ENCODE data around the gene CDKAL1. TPM values are rescaled to one million over a fixed set of nuclear protein-coding genes. Genes with fewer than 3 reads are reported as not detected.

CDKAL1 gene
- total and polyA plus RNA-seq, 10 of the 15 experiments (the other 5 are each of a cell fraction or from before 2014, with no cell fraction given): 10.7 to 26.9 (median 17.3) TPM

DNA sequence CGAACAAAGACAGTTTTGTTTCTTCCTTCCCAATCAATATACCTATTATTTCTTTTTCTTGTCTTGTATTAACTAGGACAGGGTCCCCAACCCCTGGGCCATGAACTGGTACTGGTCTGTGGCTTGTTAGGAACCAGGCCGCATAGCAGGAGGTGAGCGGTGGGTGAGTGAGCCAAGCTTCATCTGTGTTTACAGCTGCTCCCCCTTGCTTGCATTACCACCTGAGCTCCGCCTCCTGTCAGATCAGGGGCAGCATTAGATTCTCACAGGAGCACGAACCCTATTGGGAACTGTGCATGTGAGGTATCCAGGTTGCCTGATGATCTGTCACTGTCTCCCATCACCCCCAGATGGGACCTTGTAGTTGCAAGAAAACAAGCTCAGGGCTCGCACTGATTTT is 151.9 kb downstream of the CDKAL1 start (continued):
- TF ChIP-seq, protein P1, sequence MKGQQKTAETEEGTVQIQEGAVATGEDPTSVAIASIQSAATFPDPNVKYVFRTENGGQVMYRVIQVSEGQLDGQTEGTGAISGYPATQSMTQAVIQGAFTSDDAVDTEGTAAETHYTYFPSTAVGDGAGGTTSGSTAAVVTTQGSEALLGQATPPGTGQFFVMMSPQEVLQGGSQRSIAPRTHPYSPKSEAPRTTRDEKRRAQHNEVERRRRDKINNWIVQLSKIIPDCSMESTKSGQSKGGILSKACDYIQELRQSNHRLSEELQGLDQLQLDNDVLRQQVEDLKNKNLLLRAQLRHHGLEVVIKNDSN (IDR thresholded peaks at IDR 0.05; ENCODE audit: borderline replicate concordance, extremely low read length, insufficient read depth, low read depth, low read length): no peak

DNA sequence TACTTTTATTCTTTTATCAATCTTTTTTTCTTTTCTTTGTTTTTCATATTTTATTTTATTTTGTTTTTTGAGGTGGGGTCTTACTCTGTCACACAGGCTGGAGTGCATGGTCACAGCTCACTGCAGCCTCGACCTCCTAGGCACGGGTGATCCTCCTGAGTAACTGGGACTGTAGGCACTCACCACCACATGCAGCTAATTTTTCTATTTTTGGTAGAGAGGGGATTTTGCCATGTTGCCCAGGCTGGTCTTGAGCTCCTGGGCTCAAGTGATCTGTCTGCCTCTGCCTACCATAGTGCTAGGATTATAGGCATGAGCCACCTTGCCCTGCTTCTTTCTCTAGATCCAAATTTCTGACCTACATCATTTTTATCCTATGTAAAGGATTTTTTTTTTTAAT is 153.2 kb downstream of the CDKAL1 start:
- peak; percentile 63; the same call in 1 of the 2 replicates for TF ChIP-seq MEF2A (IDR thresholded peaks at IDR 0.05; ENCODE audit: insufficient read depth, low read depth, low read length)
- TF ChIP-seq BHLHE40 (IDR thresholded peaks at IDR 0.05; ENCODE audit: borderline replicate concordance in 1 of 2, low read depth in 2 of 2, low read length in 1 of 2): peak; percentile 14 to 51; a peak in 1 of 4 replicates
- TF ChIP-seq RUNX3 (IDR thresholded peaks at IDR 0.05; ENCODE audit: low read length): peak; percentile 17; the same call in 1 of the 2 replicates
- TF ChIP-seq, protein P2, sequence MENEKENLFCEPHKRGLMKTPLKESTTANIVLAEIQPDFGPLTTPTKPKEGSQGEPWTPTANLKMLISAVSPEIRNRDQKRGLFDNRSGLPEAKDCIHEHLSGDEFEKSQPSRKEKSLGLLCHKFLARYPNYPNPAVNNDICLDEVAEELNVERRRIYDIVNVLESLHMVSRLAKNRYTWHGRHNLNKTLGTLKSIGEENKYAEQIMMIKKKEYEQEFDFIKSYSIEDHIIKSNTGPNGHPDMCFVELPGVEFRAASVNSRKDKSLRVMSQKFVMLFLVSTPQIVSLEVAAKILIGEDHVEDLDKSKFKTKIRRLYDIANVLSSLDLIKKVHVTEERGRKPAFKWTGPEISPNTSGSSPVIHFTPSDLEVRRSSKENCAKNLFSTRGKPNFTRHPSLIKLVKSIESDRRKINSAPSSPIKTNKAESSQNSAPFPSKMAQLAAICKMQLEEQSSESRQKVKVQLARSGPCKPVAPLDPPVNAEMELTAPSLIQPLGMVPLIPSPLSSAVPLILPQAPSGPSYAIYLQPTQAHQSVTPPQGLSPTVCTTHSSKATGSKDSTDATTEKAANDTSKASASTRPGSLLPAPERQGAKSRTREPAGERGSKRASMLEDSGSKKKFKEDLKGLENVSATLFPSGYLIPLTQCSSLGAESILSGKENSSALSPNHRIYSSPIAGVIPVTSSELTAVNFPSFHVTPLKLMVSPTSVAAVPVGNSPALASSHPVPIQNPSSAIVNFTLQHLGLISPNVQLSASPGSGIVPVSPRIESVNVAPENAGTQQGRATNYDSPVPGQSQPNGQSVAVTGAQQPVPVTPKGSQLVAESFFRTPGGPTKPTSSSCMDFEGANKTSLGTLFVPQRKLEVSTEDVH (IDR thresholded peaks at IDR 0.05; ENCODE audit: low read depth, partially characterized antibody): no peak
- TF ChIP-seq JUNB (IDR thresholded peaks at IDR 0.05): 0 out of 2 replicates have a peak, but pooled peaks have one; percentile 7
- peak; percentile 43; the same call in 1 of the 2 replicates for TF ChIP-seq EED (IDR thresholded peaks at IDR 0.05; ENCODE audit: low read depth)
- DNase-seq (ENCODE audit: low read depth, low spot score): no peak
- ChIA-PET SMC1A (ENCODE audit: uncharacterized antibody, unreplicated experiment) (interaction anchor here (0.6 to 3.4 kb wide), 6 partner anchors 12 to 316 kb away, joined by 3 to 13 read pairs (median 3); no protein-coding TSS in a partner anchor), POLR2A (interaction anchor here (0.6 to 1.4 kb wide), 3 partner anchors 13 to 150 kb away, joined by 3 to 4 read pairs (median 3); no protein-coding TSS in a partner anchor), CTCF (no interaction called here), RAD21 (ENCODE audit: unreplicated experiment) (interaction anchor here (0.7 to 1.1 kb wide), 2 partner anchors 13 to 14 kb away, joined by 3 to 4 read pairs; no protein-coding TSS in a partner anchor)
- no peaks in the 10 kb centered on the region for H3K27me3 ChIP-seq (replicated peaks in 1 of 2; ENCODE audit: control insufficient read depth in 2 of 2, insufficient read depth in 2 of 2, low read length in 1 of 2)
- peak overlapping the region; percentile 77; the same call in 1 of the 2 replicates for H3K4me2 ChIP-seq (ENCODE audit: control insufficient read depth, insufficient read depth)
- FAIRE-seq: no peak
- H4K20me1 ChIP-seq (ENCODE audit: control insufficient read depth, insufficient read depth): no peaks in the 10 kb centered on the region
- in situ Hi-C loops (cut with MboI): no loop called here
- H3K4me1 ChIP-seq (ENCODE audit: control insufficient read depth, insufficient read depth, low read length): peaks cover 13% of the 10 kb centered on the region
- no peak overlapping the region for H3K4me3 ChIP-seq
- H3K27ac ChIP-seq (ENCODE audit: control insufficient read depth, insufficient read depth): no peak overlapping the region
- ATAC-seq: peak; percentile 75
- H3K36me3 ChIP-seq (ENCODE audit: control insufficient read depth in 2 of 2, insufficient read depth in 2 of 2, low read length in 1 of 2): no peaks in the 10 kb centered on the region
- no TSS peak for BruUV-seq (replicated peaks)
- no peaks in the 10 kb centered on the region; the same call in 1 of the 2 replicates for H3K79me2 ChIP-seq (ENCODE audit: control insufficient read depth, insufficient read depth, low read length)
- no peak overlapping the region for H2AFZ ChIP-seq (ENCODE audit: control insufficient read depth, low read depth, low read length)
- intact Hi-C loops (cut with micrococcal nuclease; ENCODE audit: unreplicated experiment): no loop called here
- no peak overlapping the region for H3K9ac ChIP-seq (ENCODE audit: control insufficient read depth, insufficient read depth, low read length)
- 0% methylated on average over 2 of the region's 2 CpGs for WGBS (ENCODE audit: insufficient coverage, insufficient replicate concordance, low lambda C conversion rate, missing lambda C conversion rate)
- H3K9me3 ChIP-seq (replicated peaks; ENCODE audit: control insufficient read depth, insufficient read depth, low read length): no peaks in the 10 kb centered on the region; the same call in 2 of the 3 replicates
